ENCODE measurements around the gene EAPP.
"Not testable (repeated sequence)": the region's sequence is repeated elsewhere in the genome, so short reads cannot be mapped to it uniquely, and the experiment has no call there.

Gene EAPP, protein sequence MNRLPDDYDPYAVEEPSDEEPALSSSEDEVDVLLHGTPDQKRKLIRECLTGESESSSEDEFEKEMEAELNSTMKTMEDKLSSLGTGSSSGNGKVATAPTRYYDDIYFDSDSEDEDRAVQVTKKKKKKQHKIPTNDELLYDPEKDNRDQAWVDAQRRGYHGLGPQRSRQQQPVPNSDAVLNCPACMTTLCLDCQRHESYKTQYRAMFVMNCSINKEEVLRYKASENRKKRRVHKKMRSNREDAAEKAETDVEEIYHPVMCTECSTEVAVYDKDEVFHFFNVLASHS

DNA sequence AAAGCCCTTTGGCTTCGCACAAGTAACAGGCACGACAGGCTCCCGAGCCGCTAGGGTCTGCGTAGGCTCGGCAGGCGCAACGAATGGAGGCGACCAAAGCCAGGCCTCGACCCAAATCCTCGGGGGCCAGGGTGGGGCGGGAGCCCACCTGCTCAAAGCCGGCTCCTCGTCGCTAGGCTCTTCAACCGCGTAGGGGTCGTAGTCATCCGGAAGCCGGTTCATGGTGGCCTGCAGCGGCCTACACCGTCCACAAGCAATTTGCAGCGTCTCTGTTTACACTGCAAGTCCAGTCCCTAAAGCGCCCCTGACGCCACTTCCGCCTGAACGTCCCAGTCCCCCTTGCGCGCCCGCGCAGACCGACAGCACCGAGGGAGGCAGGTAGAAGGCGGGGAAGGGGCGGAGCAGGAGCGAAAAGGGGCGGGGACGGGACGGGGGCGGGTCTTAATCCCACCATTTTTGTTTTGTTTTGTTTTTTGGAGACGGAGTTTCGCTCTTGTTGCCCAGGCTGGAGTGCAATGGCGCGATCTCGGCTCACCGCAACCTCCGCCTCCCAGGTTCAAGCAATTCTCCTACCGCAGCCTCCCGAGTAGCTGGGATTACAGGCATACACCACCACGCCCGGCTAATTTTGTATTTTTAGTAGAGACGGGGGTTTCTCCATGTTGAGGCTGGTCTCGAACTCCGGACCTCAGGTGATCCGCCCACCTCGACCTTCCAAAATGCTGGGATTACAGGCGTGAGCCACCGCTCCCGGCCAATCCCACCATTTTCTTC is at the start of gene EAPP:
Gene EAPP, minus strand, starts transcription at position 295 of the 774 bp plus-strand sequence. Its CDS starts 73 bp downstream, at position 222.
- DNase-seq, result no peak

DNA sequence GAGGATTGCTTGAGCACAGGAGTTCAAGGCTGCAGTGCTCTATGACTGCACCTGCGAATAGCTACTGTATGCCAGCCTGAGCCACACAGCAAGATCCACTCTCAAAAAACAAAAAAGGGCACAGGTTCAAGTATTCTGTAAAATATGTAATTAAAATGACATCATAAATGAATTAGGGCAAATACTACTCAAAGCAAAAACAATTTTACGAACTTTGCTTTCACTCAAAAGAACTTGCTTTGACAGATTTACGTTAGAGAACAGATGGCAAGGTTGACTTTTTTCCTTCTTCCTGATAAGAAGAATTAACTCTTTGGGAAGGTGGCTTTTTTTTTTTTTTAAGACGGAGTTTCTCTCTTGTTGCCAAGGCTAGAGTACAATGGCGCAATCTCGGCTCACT is 44.0 kb upstream of the EAPP start:
- DNase-seq, result no peak

DNA sequence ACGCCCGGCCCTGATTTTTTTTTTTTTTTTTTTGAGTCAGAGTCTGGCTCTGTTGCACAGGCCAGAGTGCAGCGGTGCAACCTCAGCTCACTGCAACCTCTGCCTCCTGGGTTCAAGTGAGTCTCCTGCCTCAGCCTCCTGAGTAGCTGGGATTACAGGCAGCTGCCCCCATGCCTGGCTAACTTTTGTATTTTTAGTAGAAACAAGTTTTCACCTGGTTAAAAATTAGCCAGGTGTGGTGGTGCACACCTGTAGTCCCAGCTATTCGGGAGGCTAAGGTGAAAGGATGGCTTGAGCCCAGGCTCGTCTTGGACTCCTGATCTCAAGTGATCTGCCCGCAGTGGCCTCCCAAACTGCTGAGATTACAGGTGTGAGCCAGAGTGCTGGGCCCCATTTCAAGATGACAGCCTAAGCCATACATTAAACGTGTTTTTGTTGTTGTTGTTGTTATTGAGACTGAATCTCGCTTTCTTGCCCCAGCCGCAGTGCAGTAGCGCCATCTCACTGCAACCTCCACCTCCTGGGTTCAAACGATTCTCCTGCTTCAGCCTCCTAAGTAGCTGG is 42.7 kb upstream of the EAPP start:
- DNase-seq, result no peak

DNA sequence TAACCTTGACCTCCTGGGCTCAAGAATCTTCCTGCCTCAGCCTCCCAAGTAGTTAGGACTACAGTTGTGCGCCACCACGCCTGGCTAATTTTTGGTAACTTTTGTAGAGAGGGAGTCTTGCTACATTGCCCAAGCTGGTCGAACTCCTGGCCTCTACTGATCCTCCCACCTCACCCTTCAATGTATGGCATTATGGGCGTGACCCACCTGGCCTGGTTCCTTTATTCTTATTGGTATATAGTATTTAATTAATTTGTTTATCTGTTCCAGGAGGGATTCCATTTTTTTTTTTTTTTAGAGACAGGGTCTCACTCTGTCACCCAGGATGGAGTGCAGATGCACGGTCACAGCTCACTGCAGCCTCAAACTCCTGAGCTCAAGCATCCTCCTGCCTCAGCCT is 40.9 kb upstream of the EAPP start:
- DNase-seq, result no peak

DNA sequence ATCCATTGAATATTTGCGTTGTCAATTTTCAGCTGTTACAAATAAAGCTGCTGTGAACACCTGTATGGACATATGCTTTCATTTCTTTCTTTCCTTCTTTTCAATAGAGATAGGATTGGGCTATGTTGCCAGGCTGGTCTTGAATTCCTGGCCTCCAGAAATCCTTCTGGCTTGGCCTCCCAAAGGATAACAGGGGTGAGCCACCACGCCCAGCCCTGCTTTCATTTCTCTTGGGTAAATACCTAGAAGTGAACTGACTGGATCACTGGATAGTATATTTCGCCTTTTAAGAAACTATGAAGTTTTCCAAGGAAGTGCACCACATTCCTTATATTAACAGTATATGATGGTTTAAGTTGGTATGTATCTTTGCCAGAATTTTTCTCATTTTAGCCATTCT is 32.3 kb upstream of the EAPP start:
- no peak for DNase-seq

DNA sequence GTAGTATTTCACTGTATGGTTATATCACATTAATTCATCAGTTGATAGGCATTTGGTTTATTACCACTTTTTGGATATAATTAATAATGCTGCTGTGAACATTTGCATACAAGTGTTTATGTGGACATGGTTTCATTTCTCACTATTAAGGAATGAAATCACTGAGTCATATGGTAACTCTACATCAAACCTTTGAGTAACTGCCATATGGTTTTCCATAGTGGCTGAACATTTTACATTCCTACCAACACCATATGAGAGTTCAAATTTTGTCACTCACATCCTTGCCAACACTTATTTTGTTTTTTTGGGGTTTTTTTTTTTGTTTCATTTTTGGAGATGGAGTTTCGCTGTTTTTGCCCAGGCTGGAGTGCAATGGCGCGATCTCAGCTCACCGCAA is 30.2 kb upstream of the EAPP start:
- DNase-seq, result no peak

DNA sequence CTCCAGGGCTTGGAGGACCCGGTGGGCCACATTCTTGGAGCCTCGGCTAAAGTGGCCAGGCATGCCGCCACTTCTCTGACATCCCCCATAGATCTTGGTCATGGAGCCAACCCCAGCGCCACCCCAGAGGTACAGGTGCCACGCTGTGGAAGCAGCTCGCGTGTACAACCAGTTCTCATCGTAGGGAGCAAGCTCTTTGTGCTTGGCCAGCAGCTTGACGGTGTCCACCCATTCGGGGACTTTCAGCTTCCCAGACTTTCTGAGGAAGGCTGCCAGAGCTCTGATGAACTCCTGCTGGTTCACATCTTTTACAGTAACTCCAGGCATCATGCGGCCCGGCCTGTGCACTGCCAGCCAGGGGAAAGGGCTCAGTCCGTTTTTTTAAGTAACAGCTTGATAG is 29.3 kb upstream of the EAPP start:
- DNase-seq, result no peak

DNA sequence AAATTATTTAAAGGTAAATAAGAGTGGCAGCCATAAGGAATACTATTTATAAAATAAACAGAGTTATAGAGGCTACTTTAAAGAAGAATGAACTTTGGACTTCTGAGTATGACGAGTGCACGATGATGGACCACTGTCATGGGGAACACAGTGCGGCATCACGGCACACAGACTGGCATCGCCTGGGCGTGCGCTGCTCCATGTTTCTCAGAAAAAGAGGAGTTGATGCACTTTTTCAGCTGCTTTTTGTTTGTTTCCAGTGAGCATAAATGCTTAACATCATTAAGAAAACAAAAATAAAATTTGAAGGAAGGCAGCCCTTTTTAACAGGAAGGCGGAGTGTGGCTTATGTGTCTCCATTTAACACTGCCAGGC is 23.3 kb upstream of the EAPP start:
- no peak for DNase-seq

DNA sequence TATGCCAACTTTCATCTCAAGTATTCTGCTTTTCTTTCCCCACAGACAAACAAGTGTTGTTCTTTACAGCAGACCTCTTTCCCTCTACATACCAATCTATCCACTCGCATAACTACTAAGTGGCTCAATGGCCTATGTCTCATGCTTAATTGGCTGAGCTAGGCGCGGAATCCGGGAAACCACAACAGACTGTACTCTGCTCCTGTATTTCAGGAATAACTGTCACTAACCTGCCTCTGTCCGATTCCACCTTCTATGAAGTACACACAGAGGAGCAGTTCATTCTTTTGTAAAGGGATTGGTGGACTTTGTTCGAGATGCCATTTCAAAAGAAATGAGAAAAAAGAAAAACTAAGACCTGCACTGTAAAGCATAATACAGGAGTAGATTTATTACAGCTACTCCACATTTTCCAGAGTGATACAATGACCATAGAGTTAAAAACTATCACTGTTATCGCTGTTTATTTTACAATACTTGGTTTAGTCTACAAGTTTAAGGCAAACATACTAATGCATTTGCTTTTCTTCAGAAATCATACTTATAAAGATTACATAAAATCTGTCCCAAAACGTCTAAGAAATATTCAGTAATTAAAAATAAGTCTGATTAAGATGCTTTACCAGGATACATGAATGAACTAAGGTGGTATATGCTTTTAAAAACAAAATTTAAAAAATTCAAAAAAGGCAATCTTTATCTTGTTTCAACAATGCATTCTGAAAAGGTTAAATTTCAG is 22.7 kb upstream of the EAPP start:
- DNase-seq, result not testable (repeated sequence)

DNA sequence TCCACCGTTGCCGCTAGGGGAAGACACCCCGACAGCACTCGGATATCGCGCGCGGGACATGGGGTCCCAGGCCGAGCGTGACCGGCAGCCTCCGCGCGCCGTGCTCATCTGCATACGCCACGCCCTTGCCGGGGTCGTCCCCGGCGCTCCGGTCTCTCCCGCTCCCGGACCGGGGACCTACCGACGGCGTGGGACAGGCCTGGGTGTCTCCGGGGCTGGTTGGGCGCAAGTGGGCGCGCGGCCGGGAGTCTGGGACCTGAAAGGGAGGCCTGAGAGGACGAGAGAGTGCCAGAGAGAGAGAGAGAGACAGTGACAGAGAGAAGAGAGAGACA is 17.0 kb upstream of the EAPP start:
- DNase-seq, result not testable (repeated sequence)

DNA sequence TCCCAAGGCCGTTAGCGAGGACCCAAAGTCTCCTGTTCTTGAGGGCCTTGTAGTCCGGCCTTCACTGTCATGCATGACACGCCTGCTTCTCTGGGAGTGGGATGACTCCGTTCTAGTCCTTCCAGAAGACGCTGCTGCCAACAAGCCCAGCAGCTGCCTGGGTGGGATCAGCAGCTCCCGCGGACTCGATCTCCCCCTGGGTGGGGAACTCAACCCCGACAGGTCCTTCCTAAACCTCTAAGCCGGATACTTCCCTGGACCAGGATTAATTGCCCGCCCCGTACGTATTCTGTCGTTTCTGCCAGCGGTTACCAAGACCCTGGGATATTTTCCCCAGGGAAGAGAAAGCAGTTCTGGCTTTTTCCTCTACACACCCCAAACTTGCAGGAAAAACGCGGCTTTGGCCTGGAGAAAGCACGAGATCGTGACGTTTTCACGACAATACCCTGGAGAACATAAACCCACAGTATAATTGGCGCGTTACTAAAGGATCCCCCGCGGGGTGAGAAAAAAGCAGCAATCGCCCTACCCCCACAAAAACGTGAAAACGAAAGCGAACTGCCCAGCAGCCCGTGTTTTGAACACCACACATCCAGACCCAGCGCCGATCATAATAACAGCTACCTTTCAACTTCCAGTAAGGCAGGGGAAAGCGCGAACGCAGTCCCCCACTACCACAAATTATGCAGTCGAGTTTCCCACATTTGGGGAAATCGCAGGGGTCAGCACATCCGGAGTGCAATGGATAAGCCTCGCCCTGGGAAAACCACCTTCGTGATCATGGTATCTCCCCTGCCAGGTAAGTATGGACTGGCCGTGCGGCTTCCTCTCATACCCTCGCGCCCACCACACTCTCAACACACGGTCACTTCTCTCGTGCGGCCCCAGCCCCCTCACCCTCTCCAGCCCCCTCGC is 16.3 kb upstream of the EAPP start:
- not testable (repeated sequence) for DNase-seq

DNA sequence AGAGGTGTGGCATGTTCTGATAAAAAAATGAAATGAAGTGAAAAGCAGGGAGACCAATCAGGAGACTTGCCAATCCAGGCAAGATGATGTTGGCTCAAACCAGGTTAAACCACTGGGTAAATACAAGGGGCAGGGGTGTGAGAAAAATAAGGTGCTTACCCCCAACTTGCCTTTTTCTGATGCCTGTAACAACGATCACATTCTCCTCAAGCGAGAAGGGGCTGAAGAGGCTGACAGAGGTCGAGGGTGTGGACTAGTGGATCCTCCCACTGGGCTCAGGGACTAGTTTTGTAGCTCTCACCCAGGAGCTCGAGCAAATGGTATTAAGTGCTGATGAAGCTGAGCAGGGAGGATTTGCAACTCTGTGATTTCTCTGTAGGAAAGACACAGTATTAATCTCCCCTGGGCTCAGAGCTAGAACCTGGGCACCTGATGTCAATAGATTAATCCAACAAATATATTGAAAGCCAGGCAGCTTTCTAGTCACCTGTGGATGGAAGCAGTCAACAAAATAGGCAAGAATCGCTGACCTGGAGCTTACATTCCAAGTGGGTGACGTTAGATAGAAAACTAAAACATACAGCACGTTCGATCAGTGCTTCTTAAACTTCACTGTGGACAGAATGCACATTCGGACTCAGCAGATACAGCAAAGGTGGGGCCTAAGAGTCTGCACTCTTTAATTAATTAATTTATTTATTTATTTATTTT is 15.2 kb upstream of the EAPP start:
- no peak for DNase-seq

DNA sequence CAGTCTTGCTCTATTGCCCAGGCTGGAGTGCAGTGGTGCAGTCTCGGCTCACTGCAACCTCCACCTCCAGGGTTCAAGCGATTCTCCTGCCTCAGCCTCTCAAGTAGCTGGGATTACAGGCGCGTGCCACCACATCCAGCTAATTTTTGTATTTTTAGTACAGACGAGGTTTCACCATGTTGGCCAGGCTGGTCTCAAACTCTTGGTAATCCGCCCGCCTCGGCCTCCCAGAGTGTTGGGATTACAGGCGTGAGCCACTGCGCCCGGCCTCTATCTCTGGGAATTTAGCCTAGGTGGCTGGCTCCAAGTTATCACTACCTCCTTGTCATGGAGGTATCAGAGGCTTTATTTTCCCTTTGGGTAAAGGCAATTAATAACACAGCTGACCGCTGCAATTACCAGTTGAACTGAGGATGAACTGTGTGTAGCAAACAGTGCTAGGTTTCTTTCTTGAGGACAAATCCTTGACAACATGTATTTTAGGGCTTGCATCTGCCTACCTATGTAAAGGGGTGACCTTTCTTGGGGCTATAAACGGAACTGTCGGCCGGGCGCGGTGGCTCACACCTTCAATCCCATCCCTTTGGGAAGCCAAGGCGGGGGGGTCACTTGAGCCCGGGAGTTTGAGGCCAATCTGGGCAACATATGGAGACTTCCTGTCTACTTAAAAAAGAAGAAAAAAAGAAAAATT is 9.9 kb upstream of the EAPP start:
- DNase-seq, result not testable (repeated sequence)

DNA sequence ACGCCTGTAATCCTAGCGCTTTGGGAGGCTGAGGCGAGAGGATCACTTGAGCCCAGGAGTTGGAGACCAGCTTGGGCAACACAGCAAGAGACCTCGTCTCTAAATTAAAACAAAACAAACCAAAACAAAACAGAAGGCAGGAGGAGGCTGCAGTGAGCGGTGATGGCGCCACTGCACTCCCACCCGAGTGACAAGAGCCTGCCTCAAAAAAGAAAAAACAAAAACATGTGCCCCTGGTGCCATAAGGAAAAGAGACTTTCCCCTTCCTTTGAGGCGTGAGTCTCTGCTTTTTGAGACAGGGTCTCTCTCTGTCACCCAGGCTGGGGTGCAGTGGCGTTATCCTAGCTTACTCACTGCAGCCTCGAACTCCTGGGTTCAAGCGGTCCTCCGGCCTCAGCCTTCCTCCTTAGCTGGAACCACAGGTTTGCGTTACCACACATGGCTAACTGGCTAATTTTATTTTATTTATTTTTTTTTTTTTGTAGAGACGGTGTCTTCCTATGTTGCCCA is 9.0 kb upstream of the EAPP start:
- DNase-seq, result no peak

DNA sequence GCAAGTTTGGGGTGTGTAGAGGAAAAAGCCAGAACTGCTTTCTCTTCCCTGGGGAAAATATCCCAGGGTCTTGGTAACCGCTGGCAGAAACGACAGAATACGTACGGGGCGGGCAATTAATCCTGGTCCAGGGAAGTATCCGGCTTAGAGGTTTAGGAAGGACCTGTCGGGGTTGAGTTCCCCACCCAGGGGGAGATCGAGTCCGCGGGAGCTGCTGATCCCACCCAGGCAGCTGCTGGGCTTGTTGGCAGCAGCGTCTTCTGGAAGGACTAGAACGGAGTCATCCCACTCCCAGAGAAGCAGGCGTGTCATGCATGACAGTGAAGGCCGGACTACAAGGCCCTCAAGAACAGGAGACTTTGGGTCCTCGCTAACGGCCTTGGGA is 7.6 kb upstream of the EAPP start:
- DNase-seq, result not testable (repeated sequence)

DNA sequence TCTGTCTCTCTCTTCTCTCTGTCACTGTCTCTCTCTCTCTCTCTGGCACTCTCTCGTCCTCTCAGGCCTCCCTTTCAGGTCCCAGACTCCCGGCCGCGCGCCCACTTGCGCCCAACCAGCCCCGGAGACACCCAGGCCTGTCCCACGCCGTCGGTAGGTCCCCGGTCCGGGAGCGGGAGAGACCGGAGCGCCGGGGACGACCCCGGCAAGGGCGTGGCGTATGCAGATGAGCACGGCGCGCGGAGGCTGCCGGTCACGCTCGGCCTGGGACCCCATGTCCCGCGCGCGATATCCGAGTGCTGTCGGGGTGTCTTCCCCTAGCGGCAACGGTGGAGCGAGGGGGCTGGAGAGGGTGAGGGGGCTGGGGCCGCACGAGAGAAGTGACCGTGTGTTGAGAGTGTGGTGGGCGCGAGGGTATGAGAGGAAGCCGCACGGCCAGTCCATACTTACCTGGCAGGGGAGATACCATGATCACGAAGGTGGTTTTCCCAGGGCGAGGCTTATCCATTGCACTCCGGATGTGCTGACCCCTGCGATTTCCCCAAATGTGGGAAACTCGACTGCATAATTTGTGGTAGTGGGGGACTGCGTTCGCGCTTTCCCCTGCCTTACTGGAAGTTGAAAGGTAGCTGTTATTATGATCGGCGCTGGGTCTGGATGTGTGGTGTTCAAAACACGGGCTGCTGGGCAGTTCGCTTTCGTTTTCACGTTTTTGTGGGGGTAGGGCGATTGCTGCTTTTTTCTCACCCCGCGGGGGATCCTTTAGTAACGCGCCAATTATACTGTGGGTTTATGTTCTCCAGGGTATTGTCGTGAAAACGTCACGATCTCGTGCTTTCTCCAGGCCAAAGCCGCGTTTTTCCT is 7.0 kb upstream of the EAPP start:
- DNase-seq, result not testable (repeated sequence)

DNA sequence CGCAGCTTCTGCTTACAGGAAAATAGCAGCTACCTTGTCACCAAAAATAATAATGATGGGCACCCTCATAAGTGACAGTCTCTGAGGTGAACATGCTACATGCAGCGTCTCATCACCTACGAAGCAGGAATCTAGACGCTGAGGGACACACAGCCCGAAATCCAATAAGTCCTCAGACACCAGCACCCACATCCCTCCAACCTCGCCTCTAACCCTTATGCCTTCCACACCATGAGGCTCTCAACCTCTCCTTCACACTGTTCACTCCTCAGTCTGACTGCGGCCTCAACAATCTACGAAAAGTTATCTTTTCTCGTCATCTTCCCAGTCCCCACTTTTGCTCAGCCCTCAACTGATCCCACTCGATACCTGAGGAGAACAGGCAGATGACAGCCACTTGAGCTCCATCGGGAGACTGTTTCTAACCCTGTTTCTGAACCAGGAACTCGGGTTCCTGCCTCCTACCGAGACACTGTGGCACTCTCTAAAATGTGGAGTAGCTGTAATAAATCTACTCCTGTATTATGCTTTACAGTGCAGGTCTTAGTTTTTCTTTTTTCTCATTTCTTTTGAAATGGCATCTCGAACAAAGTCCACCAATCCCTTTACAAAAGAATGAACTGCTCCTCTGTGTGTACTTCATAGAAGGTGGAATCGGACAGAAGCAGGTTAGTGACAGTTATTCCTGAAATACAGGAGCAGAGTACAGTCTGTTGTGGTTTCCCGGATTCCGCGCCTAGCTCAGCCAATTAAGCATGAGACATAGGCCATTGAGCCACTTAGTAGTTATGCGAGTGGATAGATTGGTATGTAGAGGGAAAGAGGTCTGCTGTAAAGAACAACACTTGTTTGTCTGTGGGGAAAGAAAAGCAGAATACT is 919 bp upstream of the EAPP start:
- DNase-seq, result not testable (repeated sequence)

DNA sequence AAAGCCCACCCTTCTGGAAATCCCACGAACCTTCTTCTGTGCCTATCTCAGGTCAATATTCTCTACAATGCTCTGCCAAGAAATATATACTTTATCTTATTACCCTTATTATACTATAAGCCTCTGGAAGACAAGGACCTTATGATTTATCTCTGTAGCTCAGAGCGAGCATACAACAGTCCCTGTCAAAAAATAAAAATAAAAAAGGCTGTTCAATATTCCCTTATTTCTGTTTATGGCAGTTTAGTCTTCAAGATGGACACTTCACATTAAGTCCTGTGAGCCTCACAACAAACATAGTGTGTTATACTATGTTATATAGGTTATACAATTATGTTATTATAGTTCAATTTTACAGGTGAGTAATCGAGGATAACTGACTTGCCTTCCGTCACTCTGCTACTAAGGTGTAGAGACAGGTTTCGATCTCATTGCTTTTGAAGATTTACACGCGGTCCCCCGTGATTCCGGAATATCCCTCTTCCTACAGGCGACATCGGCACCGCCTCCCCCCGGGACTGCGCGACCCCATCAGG is 562 bp downstream of the EAPP start:
- no peak for DNase-seq

DNA sequence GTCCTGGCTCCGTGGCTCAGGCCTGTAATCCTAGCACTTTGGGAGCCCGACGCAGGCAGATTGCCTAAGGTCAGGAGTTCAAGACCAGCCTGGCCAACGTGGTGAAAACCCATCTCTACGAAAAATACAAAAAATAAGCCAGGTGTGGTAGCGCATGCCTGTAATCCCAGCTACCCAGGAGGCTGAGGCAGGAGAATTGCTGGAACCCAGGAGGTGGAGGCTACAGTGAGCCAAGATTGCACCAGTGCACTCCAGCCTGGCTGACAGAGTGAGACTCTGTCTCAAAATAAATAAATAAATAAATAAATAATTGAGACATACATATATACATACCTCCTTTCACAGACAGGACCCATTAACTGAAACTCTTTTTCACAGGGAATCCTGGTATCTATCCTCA is 1.4 kb downstream of the EAPP start:
- not testable (repeated sequence) for DNase-seq
